MCF 10A (cell line): ENCODE data around the gene PSMA6. TPM values are rescaled to one million over a fixed set of nuclear protein-coding genes. Genes with fewer than 3 reads are reported as not detected.

Experiments used
- BruUV-seq: library from RNA; stranded (reverse); fragments of 400-500 nt; replicated peaks from 2 replicates; lab custom pipeline; 2021; lab: Mats Ljungman, UMichigan
- CTCF ChIA-PET: fragments of 300-600 bp; sonication (Branson Sonifier 250); formaldehyde crosslinking; extraction: SDS; loops from one replicate; lab custom pipeline; 2021; ENCODE audit warnings: antibody characterized with exemption, inconsistent platforms; lab: Yijun Ruan, JAX
- POLR2A ChIA-PET: fragments of 300-600, 350-650 bp; sonication (Branson Sonifier 250); formaldehyde crosslinking; extraction: SDS; loops from one replicate; lab custom pipeline; 2020; ENCODE audit warnings: antibody characterized with exemption, inconsistent platforms; lab: Yijun Ruan, JAX
- DNase-seq: peaks from one replicate; pipeline ENCODE4 v3.0.0-alpha.2; 2018; ENCODE audit not compliant: unreplicated experiment
- H3K27ac Mint-ChIP-seq: one replicate; pipeline ENCODE4 v1.8.0; 2022; ENCODE audit warnings: mild to moderate bottlenecking, low read depth, mixed read lengths; ENCODE audit not compliant: unreplicated experiment
- H3K27me3 Mint-ChIP-seq: one replicate; pipeline ENCODE4 v1.8.0; 2022; ENCODE audit warnings: mixed read lengths; ENCODE audit not compliant: insufficient read depth, unreplicated experiment
- H3K36me3 Mint-ChIP-seq: one replicate; pipeline ENCODE4 v1.8.0; 2022; ENCODE audit warnings: mild to moderate bottlenecking, moderate library complexity, mixed read lengths; ENCODE audit not compliant: insufficient read depth, unreplicated experiment
- H3K4me1 Mint-ChIP-seq: one replicate; pipeline ENCODE4 v1.8.0; 2022; ENCODE audit warnings: mixed read lengths; ENCODE audit not compliant: insufficient read depth, unreplicated experiment
- H3K4me3 Mint-ChIP-seq: one replicate; pipeline ENCODE4 v1.8.0; 2022; ENCODE audit warnings: mild to moderate bottlenecking, moderate library complexity, mixed read lengths; ENCODE audit not compliant: unreplicated experiment
- H3K9me3 Mint-ChIP-seq: one replicate; pipeline ENCODE4 v1.8.0; 2022; ENCODE audit warnings: mixed read lengths; ENCODE audit not compliant: unreplicated experiment
- CTCF ChIP-seq: fragments of 200-600 bp; IDR thresholded peaks from one replicate; pipeline ENCODE4 v1.8.0; 2022; ENCODE audit warnings: antibody characterized with exemption, mild to moderate bottlenecking; ENCODE audit not compliant: unreplicated experiment
- intact Hi-C: fragments of 100-400 bp; cut with micrococcal nuclease; formaldehyde crosslinking; loops from 2 replicates; pipeline ENCODE4 v1.14.1; 2022
- total RNA-seq: library from RNA; stranded (reverse); gene quantifications from 2 replicates; pipeline ENCODE4 v1.2.3, GENCODE V29; 2022

Gene PSMA6
- total RNA-seq, 1 experiment from 2014 or later: 260 TPM

GRCh38 chr14:35262436-35262835, 29.7 kb upstream of the PSMA6 start:
- BruUV-seq: no TSS peak
- H3K4me3 Mint-ChIP-seq: no peak overlapping the region
- H3K9me3 Mint-ChIP-seq: no peaks in the 10 kb centered on the region
- peaks cover 12% of the 10 kb centered on the region for H3K36me3 Mint-ChIP-seq
- no peak for TF ChIP-seq CTCF
- POLR2A ChIA-PET: interaction anchor here (1.4 kb wide), 1 partner anchor 30 kb away, joined by 4 read pairs; the partner anchor contains the start of gene PSMA6
- no peaks in the 10 kb centered on the region for H3K27me3 Mint-ChIP-seq
- H3K4me1 Mint-ChIP-seq: peaks cover 6% of the 10 kb centered on the region
- DNase-seq: no peak
- H3K27ac Mint-ChIP-seq: no peak overlapping the region
- CTCF ChIA-PET: interaction anchor here (0.7 to 1.2 kb wide), 4 partner anchors 29 to 156 kb away, joined by 3 to 4 read pairs (median 3); no protein-coding TSS in a partner anchor
- intact Hi-C loops: no loop called here

DNA sequence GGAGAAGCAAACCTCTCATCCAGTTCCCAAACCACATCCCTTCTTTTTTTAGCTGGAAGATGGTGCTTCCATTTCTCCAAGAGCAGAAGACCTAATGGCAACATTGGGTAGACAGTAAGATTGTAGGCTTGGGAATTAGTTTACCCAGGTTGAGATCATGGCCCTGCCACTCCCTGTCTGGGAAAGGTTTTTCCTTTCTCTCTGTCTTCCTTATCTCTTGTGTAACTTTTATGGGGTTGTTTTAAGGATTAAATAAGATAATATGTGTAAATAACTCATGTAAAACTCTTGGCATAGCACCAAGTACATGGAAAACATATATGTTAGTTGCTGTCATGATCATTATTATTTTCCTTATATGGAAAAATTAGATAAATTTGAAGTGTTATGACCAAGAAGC, 23.2 kb upstream of the PSMA6 start:
- H3K27ac Mint-ChIP-seq: no peak overlapping the region
- H3K36me3 Mint-ChIP-seq: peaks cover 30% of the 10 kb centered on the region
- no peaks in the 10 kb centered on the region for H3K27me3 Mint-ChIP-seq
- no peaks in the 10 kb centered on the region for H3K9me3 Mint-ChIP-seq
- no TSS peak for BruUV-seq
- no peak for DNase-seq
- CTCF ChIA-PET: no interaction called here
- intact Hi-C loops: no loop called here
- H3K4me3 Mint-ChIP-seq: no peak overlapping the region
- no peaks in the 10 kb centered on the region for H3K4me1 Mint-ChIP-seq
- no peak for TF ChIP-seq CTCF
- POLR2A ChIA-PET: no interaction called here

GRCh38 chr14:35274805-35275204, 17.4 kb upstream of the PSMA6 start:
- CTCF ChIA-PET: interaction anchor here (0.6 to 1.2 kb wide), 4 partner anchors 10 to 342 kb away, joined by 3 read pairs; no protein-coding TSS in a partner anchor
- no peak for DNase-seq
- POLR2A ChIA-PET: interaction anchor here (0.7 kb wide), 1 partner anchor 709 kb away, joined by 3 read pairs; no protein-coding TSS in a partner anchor
- intact Hi-C loops: no loop called here
- Mint-ChIP-seq H3K4me1 (no peaks in the 10 kb centered on the region), H3K36me3 (peaks cover 58% of the 10 kb centered on the region), H3K27ac (no peak overlapping the region), H3K4me3 (no peak overlapping the region), H3K9me3 (no peaks in the 10 kb centered on the region), H3K27me3 (no peaks in the 10 kb centered on the region)
- BruUV-seq: no TSS peak
- no peak for TF ChIP-seq CTCF

DNA sequence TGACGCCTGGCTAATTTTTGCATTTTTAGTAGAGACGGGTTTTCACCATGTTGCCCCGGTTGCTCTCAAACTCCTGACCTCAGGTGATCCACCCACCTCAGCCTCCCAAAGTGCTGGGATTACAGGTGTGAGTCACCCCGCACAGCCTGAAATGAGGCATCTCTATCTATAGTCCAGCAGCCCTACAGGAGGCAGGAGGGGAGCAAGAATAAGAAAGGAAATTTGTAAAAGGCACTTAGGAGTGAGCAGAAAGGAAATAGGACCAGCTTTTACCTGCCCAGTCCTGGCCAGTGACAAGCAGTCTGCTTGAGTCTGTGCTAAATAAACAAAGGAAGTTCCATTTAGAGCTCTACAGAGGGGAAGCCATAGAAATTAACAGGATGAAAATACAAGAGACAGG, 15.0 kb upstream of the PSMA6 start:
- Mint-ChIP-seq H3K27me3 (no peaks in the 10 kb centered on the region), H3K4me3 (no peak overlapping the region), H3K9me3 (no peaks in the 10 kb centered on the region), H3K4me1 (no peaks in the 10 kb centered on the region), H3K36me3 (peaks cover 41% of the 10 kb centered on the region), H3K27ac (no peak overlapping the region)
- ChIA-PET POLR2A (no interaction called here), CTCF (no interaction called here)
- TF ChIP-seq CTCF: no peak
- no peak for DNase-seq
- intact Hi-C loops: no loop called here
- no TSS peak for BruUV-seq
